NB4 (cell line): Measurements from ENCODE around the gene SETD6.

Experiments used
- MYC ChIP-seq: IDR thresholded peaks from 2 replicates; pipeline ENCODE4 v1.6.1; 2011; ENCODE audit warnings: low read depth, low read length
- POLR2A ChIP-seq: IDR thresholded peaks from 2 replicates; pipeline ENCODE4 v1.6.1; 2011; ENCODE audit warnings: mild to moderate bottlenecking; ENCODE audit not compliant: insufficient read length; ENCODE audit errors: extremely low read depth
- TF ChIP-seq, protein P1 (sequence below): IDR thresholded peaks from one replicate; pipeline ENCODE4 v1.5.1; 2012; ENCODE audit warnings: low read depth, low read length

GRCh38 chr16:58513874-58514273 lies 1.4 kb upstream of the SETD6 start:
- no peak for TF ChIP-seq POLR2A
- TF ChIP-seq, protein P1, sequence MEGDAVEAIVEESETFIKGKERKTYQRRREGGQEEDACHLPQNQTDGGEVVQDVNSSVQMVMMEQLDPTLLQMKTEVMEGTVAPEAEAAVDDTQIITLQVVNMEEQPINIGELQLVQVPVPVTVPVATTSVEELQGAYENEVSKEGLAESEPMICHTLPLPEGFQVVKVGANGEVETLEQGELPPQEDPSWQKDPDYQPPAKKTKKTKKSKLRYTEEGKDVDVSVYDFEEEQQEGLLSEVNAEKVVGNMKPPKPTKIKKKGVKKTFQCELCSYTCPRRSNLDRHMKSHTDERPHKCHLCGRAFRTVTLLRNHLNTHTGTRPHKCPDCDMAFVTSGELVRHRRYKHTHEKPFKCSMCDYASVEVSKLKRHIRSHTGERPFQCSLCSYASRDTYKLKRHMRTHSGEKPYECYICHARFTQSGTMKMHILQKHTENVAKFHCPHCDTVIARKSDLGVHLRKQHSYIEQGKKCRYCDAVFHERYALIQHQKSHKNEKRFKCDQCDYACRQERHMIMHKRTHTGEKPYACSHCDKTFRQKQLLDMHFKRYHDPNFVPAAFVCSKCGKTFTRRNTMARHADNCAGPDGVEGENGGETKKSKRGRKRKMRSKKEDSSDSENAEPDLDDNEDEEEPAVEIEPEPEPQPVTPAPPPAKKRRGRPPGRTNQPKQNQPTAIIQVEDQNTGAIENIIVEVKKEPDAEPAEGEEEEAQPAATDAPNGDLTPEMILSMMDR: no peak
- TF ChIP-seq MYC: no peak
